Heart right ventricle (tissue), 16 donors: ENCODE measurements around the gene MT3. TPM values are rescaled to one million over a fixed set of nuclear protein-coding genes. Genes with fewer than 3 reads are reported as not detected.
"Not testable (repeated sequence)": the region's sequence is repeated elsewhere in the genome, so short reads cannot be mapped to it uniquely, and the experiment has no call there.

ENCODE experiments used
- ATAC-seq, 8 donors: fragments of 200-7000 bp; cut with Tn5 transposase; one replicate each; pipeline ENCODE4 v1.9.1; 2020; ENCODE audit warnings: mild to moderate bottlenecking in 8 of 8, moderate library complexity in 8 of 8, moderate number of reproducible peaks in 1 of 8
- DNase-seq, 2 donors: peaks; one replicate each; pipeline ENCODE4 v3.0.0-alpha.2; 2020
- H3K27ac ChIP-seq, 10 donors: fragments of 200-600 bp; sonication (generic) in 2 of 10; one replicate each; pipeline versions ENCODE4 v1.5.0 to v1.8.0; 2020 to 2022; ENCODE audit warnings: mild to moderate bottlenecking in 3 of 10
- H3K27me3 ChIP-seq, 7 donors: fragments of 200-600 bp; one replicate each; pipeline ENCODE4 v1.8.0; 2021 to 2022; ENCODE audit warnings: mild to moderate bottlenecking in 2 of 7
- H3K36me3 ChIP-seq, 9 donors: fragments of 200-600 bp; sonication (generic) in 1 of 9; one replicate each; pipeline versions ENCODE4 v1.5.0 to v1.8.0; 2020 to 2022; ENCODE audit warnings: mild to moderate bottlenecking in 2 of 9
- H3K4me1 ChIP-seq, 9 donors: fragments of 200-600 bp; sonication (generic) in 1 of 9; one replicate each; pipeline versions ENCODE4 v1.5.0 to v1.8.0; 2020 to 2022; ENCODE audit warnings: mild to moderate bottlenecking in 4 of 9
- H3K4me3 ChIP-seq, 10 donors: fragments of 200-600 bp; sonication (generic) in 2 of 10; one replicate each; pipeline versions ENCODE4 v1.5.0 to v1.8.0; 2020 to 2022; ENCODE audit warnings: mild to moderate bottlenecking in 7 of 10, moderate library complexity in 2 of 10
- H3K9me3 ChIP-seq, 11 donors: fragments of 200-600 bp in 10 of 11; sonication (generic) in 2 of 11; one replicate each; pipeline versions ENCODE4 v1.5.0 to v1.8.0; 2013 to 2022; ENCODE audit warnings: mild to moderate bottlenecking in 2 of 11, control low read depth in 1 of 11, moderate library complexity in 1 of 11
- CTCF ChIP-seq, 9 donors: fragments of 200-600 bp; sonication (generic) in 2 of 9; IDR thresholded peaks; one replicate each; pipeline versions ENCODE4 v1.5.0 to v1.8.0; 2021 to 2022; ENCODE audit warnings: antibody characterized with exemption in 9 of 9, mild to moderate bottlenecking in 5 of 9, moderate library complexity in 1 of 9
- WGBS, 2 donors: extraction: QIAGEN DNeasy Blood & Tissue Kit; methylation state at CpG; one replicate each; pipeline ENCODE4 v1.1.7; 2013; ENCODE audit warnings: inconsistent platforms in 1 of 2; 5-methylcytosine and 5-hydroxymethylcytosine counted together
- intact Hi-C, 10 donors: fragments of 100-400 bp; cut with DNase I; formaldehyde crosslinking; loops; one replicate each; pipeline versions ENCODE4 v1.11.1 to v1.14.2; 2022
- polyA plus RNA-seq, 2 donors: library from polyadenylated mRNA; stranded (reverse); fragments of 200-250 nt; gene quantifications; one replicate each; pipeline ENCODE4 v1.2.3, GENCODE V29; 2013
- total RNA-seq, 10 donors: library from RNA; stranded (reverse); fragmentation: NEBNext Ultra II Directional in 3 of 10; extraction: Animal tissue kit (Norgen Biotek cat#: 25700) in 3 of 10; gene quantifications; one replicate each; pipeline versions ENCODE4 v1.2.1 to v1.2.4, GENCODE V29; 2021 to 2023
- donor health status: Arrhythmogenic right ventricular cardiomyopathy.
- donor health status: ischemic (EF 13 %, LVEDD 7.1; RV severe dilation, severe dysfunction).
- donor health status: healthy with polysubstance abuse.
- donor health status: DM: no; HTN: yes; CAD: no.
- donor health status: DM: no; HTN: no; CAD: no.
- donor health status: ischemic (EF 25% LVEDD 6.9; RV normal size, moderate dysfunction).
- donor health status: ischemic (EF 25% LVEDD 5.7; RV mildly dilated, moderate dysfunction).
- donor health status: healthy.
- donor health status: DM: yes; HTN: yes; CAD: no.
- donor health status: Ischemic cardiomyopathy.
- donor health status: ischemic (EF 35%, LVEDD 5.7; RV mildly dilated, moderate dysfunction).
- donor health status: nonischemic (EF 11% LVEDD 7.7; RV severe dilation, severe dysfunction).
- donor health status: DM: yes; HTN: yes; CAD: no.
- donor health status: PGD.
- donor health status: ischemic (EF 29% LVEDD 5.4; RV normal size, mild dysfunction).
- donor health status: nonischemic (EF 23%, LVEDD 6.1; RV moderate dilation, normal function).

Gene MT3
- total and polyA plus RNA-seq, 12 donors, result 1.9 to 29.8 (median 4.4) TPM

GRCh38 chr16:56618138-56618537, 28.8 kb downstream of the MT3 start:
- DNase-seq (no peak), ATAC-seq (no peak)
- TF ChIP-seq CTCF (IDR thresholded peaks at IDR 0.05), result no peak
- Histone ChIP-seq H3K27me3 (peaks cover 0 to 25% (median 0%) of the 10 kb centered on the region in 7 donors), H3K4me3 (peak overlapping the region in 6 of 10 donors; percentile 44 to 71 (median 54)), H3K27ac (peak overlapping the region in 5 of 10 donors; percentile 64 to 82 (median 79)), H3K9me3 (no peaks in the 10 kb centered on the region), H3K36me3 (no peaks in the 10 kb centered on the region), H3K4me1 (peaks cover 7 to 32% (median 20%) of the 10 kb centered on the region in 9 donors)
- intact Hi-C loops, result no loop called here
- WGBS, 2 donors, result 76 to 79% methylated on average over 6 of the region's 6 CpGs

GRCh38 chr16:56620339-56620897, 31.1 kb downstream of the MT3 start:
- H3K27ac ChIP-seq, result no peak overlapping the region
- no peak for DNase-seq
- peaks cover 7 to 39% (median 21%) of the 10 kb centered on the region in 9 donors for H3K4me1 ChIP-seq
- ATAC-seq, result no peak
- H3K36me3 ChIP-seq, result no peaks in the 10 kb centered on the region
- no peak overlapping the region for H3K4me3 ChIP-seq
- peaks cover 0 to 25% (median 0%) of the 10 kb centered on the region in 7 donors for H3K27me3 ChIP-seq
- intact Hi-C loops, result no loop called here
- no peaks in the 10 kb centered on the region for H3K9me3 ChIP-seq
- no peak for TF ChIP-seq CTCF (IDR thresholded peaks at IDR 0.05)
- WGBS, 2 donors, result 74 to 87% methylated on average over 8 of the region's 8 CpGs

- H3K4me1 ChIP-seq, result peaks cover 5 to 48% (median 23%) of the 10 kb centered on the region in 9 donors
- H3K36me3 ChIP-seq, H3K4me3 ChIP-seq, H3K9me3 ChIP-seq, DNase-seq, intact Hi-C loops, ATAC-seq: not testable (repeated sequence)
- H3K27me3 ChIP-seq, result peaks cover 0 to 26% (median 0%) of the 10 kb centered on the region in 7 donors
- 72 to 78% methylated on average over 4 of the region's 4 CpGs for WGBS, 2 donors
- H3K27ac ChIP-seq, result peak overlapping the region in 4 of 10 donors; percentile 0 to 36 (median 26)
These were observed 32.5 kb downstream of the MT3 start for GRCh38 chr16:56621665-56622445.

GRCh38 chr16:56623184-56623583, 33.9 kb downstream of the MT3 start:
- Histone ChIP-seq H3K4me1 (peaks cover 0 to 39% (median 20%) of the 10 kb centered on the region in 9 donors), H3K27me3 (peaks cover 0 to 14% (median 0%) of the 10 kb centered on the region in 7 donors)
- ATAC-seq, intact Hi-C loops, H3K9me3 ChIP-seq, H3K36me3 ChIP-seq, H3K27ac ChIP-seq, DNase-seq, H3K4me3 ChIP-seq: not testable (repeated sequence)
- 90 to 92% methylated on average over 5 of the region's 5 CpGs for WGBS, 2 donors

GRCh38 chr16:56623637-56624036, 34.3 kb downstream of the MT3 start:
- intact Hi-C loops, result loop anchor here in 2 of 10 donors (2.0 kb wide), 2 partner anchors 13 to 15 kb away; partner anchors contain the start of gene MT2A (in 1 of the 2)
- no peak for TF ChIP-seq CTCF (IDR thresholded peaks at IDR 0.05)
- 97 to 100% methylated on average over 2 of the region's 2 CpGs for WGBS, 2 donors

More at GRCh38 chr16:56623637-56624036, 34.3 kb downstream of the MT3 start:
- H3K27me3 ChIP-seq, result peaks cover 0 to 10% (median 0%) of the 10 kb centered on the region in 7 donors
- ATAC-seq (no peak), DNase-seq (no peak)
- peaks cover 0 to 35% (median 19%) of the 10 kb centered on the region in 9 donors for H3K4me1 ChIP-seq
- H3K36me3 ChIP-seq, result no peaks in the 10 kb centered on the region
- H3K9me3 ChIP-seq, result no peaks in the 10 kb centered on the region
- H3K4me3 ChIP-seq, result no peak overlapping the region
- no peak overlapping the region for H3K27ac ChIP-seq
